Heart left ventricle (tissue), 13 donors: ENCODE measurements around the gene SLC5A2.
"Not testable (repeated sequence)": the region's sequence is repeated elsewhere in the genome, so short reads cannot be mapped to it uniquely, and the experiment has no call there.

ENCODE experiments used
- CTCF ChIP-seq, 12 donors: fragments of 200-600 bp; sonication (generic) in 4 of 12; IDR thresholded peaks; one replicate each; pipeline versions ENCODE4 v1.5.0 to v1.8.0; 2018 to 2022; ENCODE audit warnings: antibody characterized with exemption in 12 of 12, mild to moderate bottlenecking in 5 of 12
- POLR2A ChIP-seq, 2 donors: fragments of 450-650 bp; IDR thresholded peaks; one replicate each; pipeline ENCODE4 v1.6.1; 2017; ENCODE audit warnings: antibody characterized with exemption in 2 of 2, mild to moderate bottlenecking in 2 of 2, moderate library complexity in 2 of 2
- donor health status: ischemic (EF 13 %, LVEDD 7.1; RV severe dilation, severe dysfunction).
- donor health status: DM: no; HTN: yes; CAD: no.
- donor health status: DM: no; HTN: no; CAD: no.
- donor health status: ischemic (EF 25% LVEDD 6.9; RV normal size, moderate dysfunction).
- donor health status: ischemic (EF 25% LVEDD 5.7; RV mildly dilated, moderate dysfunction).
- donor health status: ischemic (EF 35%, LVEDD 5.7; RV mildly dilated, moderate dysfunction).
- donor health status: nonischemic (EF 11% LVEDD 7.7; RV severe dilation, severe dysfunction).
- donor health status: DM: yes; HTN: yes; CAD: no.
- donor health status: PGD.
- donor health status: ischemic (EF 29% LVEDD 5.4; RV normal size, mild dysfunction).
- donor health status: nonischemic (EF 23%, LVEDD 6.1; RV moderate dilation, normal function).

GRCh38 chr16:31523768-31524167, 40.8 kb downstream of the SLC5A2 start:
- TF ChIP-seq CTCF, POLR2A (IDR thresholded peaks at IDR 0.05): not testable (repeated sequence)
